SK-N-SH (cell line): Measurements from ENCODE around the gene SLC6A9. TPM values are rescaled to one million over a fixed set of nuclear protein-coding genes. Genes with fewer than 3 reads are reported as not detected.

Experiments
- CTCF ChIA-PET: fragments of 300-600, 350-600 bp; formaldehyde crosslinking; extraction: SDS; loops from one replicate; lab custom pipeline; 2021; lab: Yijun Ruan, JAX
- POLR2A ChIA-PET: fragments of 350-600 bp; sonication (Branson Sonifier 250); formaldehyde crosslinking; extraction: SDS; loops from one replicate; lab custom pipeline; 2020; ENCODE audit warnings: antibody characterized with exemption, inconsistent platforms; lab: Yijun Ruan, JAX
- DNase-seq: peaks from one replicate; pipeline ENCODE4 v3.0.0; 2012
- H2AFZ ChIP-seq: fragments of 200-600 bp; sonication (generic); 2 replicates; pipeline ENCODE4 v1.8.1; 2016; ENCODE audit warnings: antibody characterized with exemption, mild to moderate bottlenecking, low read depth
- H3F3A ChIP-seq: fragments of 200-600 bp; sonication (generic); replicated peaks from 2 replicates; pipeline ENCODE3; 2016; ENCODE audit warnings: antibody characterized with exemption, mild to moderate bottlenecking; ENCODE audit not compliant: insufficient read depth
- H3K27ac ChIP-seq, 2 experiments: fragments of 200-500 bp in 1 of 2; fragments of 200-600 bp in 1 of 2; sonication (Bioruptor generic) in 1 of 2; sonication (generic), shearing (Covaris generic) in 1 of 2; 2 replicates each; pipeline versions ENCODE4 v1.5.1 to v1.6.1; 2014 to 2016; ENCODE audit warnings: low read depth in 2 of 2, inconsistent platforms in 1 of 2, low read length in 1 of 2, mild to moderate bottlenecking in 1 of 2, mixed read lengths in 1 of 2
- H3K27me3 ChIP-seq: fragments of 200-600 bp; sonication (generic), shearing (Covaris generic); 2 replicates; pipeline ENCODE4 v1.6.1; 2016; ENCODE audit warnings: mixed run types; ENCODE audit not compliant: insufficient read depth
- H3K36me3 ChIP-seq, 2 experiments: fragments of 200-500 bp in 1 of 2; fragments of 200-600 bp in 1 of 2; sonication (Bioruptor generic) in 1 of 2; sonication (generic) in 1 of 2; replicated peaks in 1 of 2; 2 replicates each; pipeline versions ENCODE3 to v1.5.1; 2014 to 2016; ENCODE audit warnings: low read length in 1 of 2, mild to moderate bottlenecking in 1 of 2; ENCODE audit not compliant: insufficient read depth in 2 of 2, control insufficient read depth in 1 of 2
- H3K4me1 ChIP-seq, 2 experiments: fragments of 200-500 bp in 1 of 2; fragments of 200-600 bp in 1 of 2; sonication (Bioruptor generic) in 1 of 2; sonication (generic), shearing (Covaris generic) in 1 of 2; 2 replicates each; pipeline versions ENCODE4 v1.5.1 to v1.6.1; 2014 to 2016; ENCODE audit warnings: low read depth in 1 of 2, low read length in 1 of 2, mixed run types in 1 of 2; ENCODE audit not compliant: insufficient read depth in 2 of 2, control insufficient read depth in 1 of 2
- H3K4me2 ChIP-seq: fragments of 200-600 bp; sonication (generic), shearing (Covaris generic); 2 replicates; pipeline ENCODE4 v1.6.1; 2017; ENCODE audit warnings: mixed run types
- H3K4me3 ChIP-seq, 2 experiments: fragments of 200-500 bp in 1 of 2; fragments of 200-600 bp in 1 of 2; sonication (Bioruptor generic) in 1 of 2; sonication (generic), shearing (Covaris generic) in 1 of 2; 2 replicates each; pipeline versions ENCODE4 v1.5.1 to v1.8.1; 2014 to 2016; ENCODE audit warnings: low read depth in 2 of 2, inconsistent platforms in 1 of 2, low read length in 1 of 2, mild to moderate bottlenecking in 1 of 2, mixed read lengths in 1 of 2, moderate library complexity in 1 of 2
- H3K79me2 ChIP-seq: fragments of 200-600 bp; sonication (generic); 2 replicates; pipeline ENCODE4 v1.8.1; 2017; ENCODE audit warnings: mild to moderate bottlenecking; ENCODE audit not compliant: insufficient read depth
- H3K9ac ChIP-seq: fragments of 200-600 bp; sonication (generic); 2 replicates; pipeline ENCODE4 v1.6.1; 2017; ENCODE audit warnings: mixed run types
- H3K9me2 ChIP-seq: fragments of 200-600 bp; sonication (generic); 2 replicates; pipeline ENCODE4 v1.6.1; 2017; ENCODE audit warnings: mixed run types
- H3K9me3 ChIP-seq: fragments of 200-600 bp; sonication (generic); 2 replicates; pipeline ENCODE4 v1.6.1; 2017; ENCODE audit warnings: mixed run types, mild to moderate bottlenecking, moderate library complexity
- H4K20me1 ChIP-seq: fragments of 200-600 bp; sonication (generic); 2 replicates; pipeline ENCODE4 v1.6.1; 2017; ENCODE audit warnings: mild to moderate bottlenecking, mixed run types; ENCODE audit not compliant: insufficient read depth
- CHD2 ChIP-seq: fragments of 150-350 bp; IDR thresholded peaks from 2 replicates; pipeline ENCODE4 v1.6.1; 2018; ENCODE audit warnings: low read length; ENCODE audit not compliant: partially characterized antibody
- EZH2phosphoT487 ChIP-seq: fragments of 200-600 bp; sonication (generic); IDR thresholded peaks from 2 replicates; pipeline ENCODE4 v1.6.1; 2017; ENCODE audit warnings: low read depth, mixed run types, mild to moderate bottlenecking, antibody characterized with exemption, moderate library complexity, borderline replicate concordance
- JUND ChIP-seq: IDR thresholded peaks from 2 replicates; pipeline ENCODE4 v1.4.0; 2012
- MEF2A ChIP-seq: IDR thresholded peaks from 2 replicates; pipeline ENCODE4 v1.4.0; 2012; ENCODE audit warnings: low read depth, borderline replicate concordance
- MXI1 ChIP-seq: IDR thresholded peaks from 2 replicates; pipeline ENCODE4 v1.6.1; 2012; ENCODE audit warnings: mild to moderate bottlenecking, low read depth, low read length, improper control_type of control experiment
- NFIC ChIP-seq: IDR thresholded peaks from 2 replicates; pipeline ENCODE4 v1.4.0; 2012; ENCODE audit warnings: borderline replicate concordance
- POLR2AphosphoS5 ChIP-seq: IDR thresholded peaks from 2 replicates; pipeline ENCODE4 v1.6.1; 2012; ENCODE audit warnings: low read depth, low read length
- RAD21 ChIP-seq: IDR thresholded peaks from 2 replicates; pipeline ENCODE4 v1.6.1; 2012; ENCODE audit warnings: mild to moderate bottlenecking, low read length
- RFX5 ChIP-seq: IDR thresholded peaks from 2 replicates; pipeline ENCODE4 v1.6.1; 2012; ENCODE audit warnings: mild to moderate bottlenecking, improper control_type of control experiment, low read length
- RXRA ChIP-seq: IDR thresholded peaks from 2 replicates; pipeline ENCODE4 v1.4.0; 2012; ENCODE audit warnings: low read depth, mild to moderate bottlenecking, borderline replicate concordance
- SIN3A ChIP-seq: IDR thresholded peaks from 2 replicates; pipeline ENCODE4 v1.6.1; 2012; ENCODE audit warnings: low read depth, mild to moderate bottlenecking, low read length, moderate library complexity, borderline replicate concordance
- SMC3 ChIP-seq: IDR thresholded peaks from 2 replicates; pipeline ENCODE4 v1.6.1; 2012; ENCODE audit warnings: low read depth, low read length, improper control_type of control experiment
- TCF12 ChIP-seq: IDR thresholded peaks from 2 replicates; pipeline ENCODE4 v1.4.0; 2012
- USF2 ChIP-seq: fragments of 150-350 bp; IDR thresholded peaks from 2 replicates; pipeline ENCODE4 v1.6.1; 2017; ENCODE audit warnings: antibody characterized with exemption, low read length, low read depth, borderline replicate concordance
- WGBS: methylation state at CpG from one replicate; pipeline ENCODE4 v1.1.6; 2017; ENCODE audit warnings: low lambda C conversion rate; 5-methylcytosine and 5-hydroxymethylcytosine counted together
- polyA plus RNA-seq, 3 experiments: library from polyadenylated mRNA; depleted of rRNA; stranded (reverse); fragments of >200 nt; gene quantifications; 2 replicates each; pipeline ENCODE4 v1.2.3, GENCODE V29; 2012
- TF ChIP-seq, protein P1 (sequence below): IDR thresholded peaks from 2 replicates; pipeline ENCODE4 v1.4.0; 2012; ENCODE audit warnings: low read depth, borderline replicate concordance
- TF ChIP-seq, protein P2 (sequence below): IDR thresholded peaks from 2 replicates; pipeline ENCODE4 v1.6.1; 2012; ENCODE audit warnings: mild to moderate bottlenecking, low read depth, low read length, moderate library complexity

SLC6A9 gene
- polyA plus RNA-seq, 1 of the 3 experiments (the other 2 are of a cell fraction) = 3.9 TPM

DNA sequence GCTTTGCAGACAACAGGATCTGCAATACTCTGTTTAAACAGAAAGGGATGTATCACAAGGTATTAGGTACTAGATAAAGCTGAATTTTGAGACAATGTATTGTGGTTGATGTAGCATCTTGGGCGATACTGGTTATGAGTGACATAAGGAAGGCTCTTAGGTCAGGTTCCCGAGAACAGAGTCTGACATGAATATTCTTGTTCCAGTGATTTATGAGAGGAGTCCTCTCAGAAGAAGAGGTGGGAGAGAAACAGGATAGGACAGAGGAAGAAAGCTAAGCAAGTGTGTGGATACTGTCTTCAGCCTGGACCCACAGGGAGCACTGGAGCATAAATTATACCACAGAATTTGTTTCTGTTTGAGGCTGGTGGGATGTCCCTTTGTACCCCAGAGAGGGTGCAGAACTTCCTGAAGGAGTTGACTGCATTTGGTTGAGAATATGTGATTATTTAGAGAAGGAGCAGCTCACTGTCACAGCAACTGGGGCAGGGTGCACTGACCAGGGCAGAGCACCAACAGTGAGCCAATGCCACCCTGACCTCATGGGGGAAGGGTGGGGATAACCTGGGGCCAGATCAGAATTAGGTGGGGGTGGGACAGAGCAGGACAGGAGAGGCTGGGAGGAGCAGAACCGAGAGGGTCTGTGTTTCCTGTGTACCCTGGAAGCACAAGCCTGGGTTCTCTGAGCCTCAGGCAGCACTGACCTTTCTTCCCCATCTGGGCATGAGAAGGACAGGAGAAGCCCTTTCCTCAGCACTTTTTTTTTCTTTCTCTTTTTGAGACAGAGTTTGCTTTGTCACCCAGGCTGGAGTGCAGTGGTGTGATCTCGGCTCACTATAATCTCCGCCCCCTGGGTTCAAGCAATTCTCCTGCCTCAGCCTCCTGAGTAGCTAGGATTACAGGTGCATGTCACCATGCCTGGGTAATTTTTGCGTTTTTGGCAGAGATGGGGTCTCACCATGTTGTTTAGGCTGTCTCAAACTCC lies 36.3 kb upstream of the SLC6A9 start:
- H3K36me3 ChIP-seq = no peaks in the 10 kb centered on the region
- H3K79me2 ChIP-seq = no peaks in the 10 kb centered on the region
- H3F3A ChIP-seq = no peaks in the 10 kb centered on the region
- H2AFZ ChIP-seq = no peak overlapping the region
- H3K4me2 ChIP-seq = no peak overlapping the region
- no peaks in the 10 kb centered on the region for H4K20me1 ChIP-seq
- no peak for DNase-seq
- TF ChIP-seq MEF2A (no peak), TCF12 (no peak), EZH2phosphoT487 (no peak), JUND (no peak), POLR2AphosphoS5 (no peak), NFIC (no peak), RFX5 (no peak), RAD21 (no peak), CHD2 (no peak), USF2 (no peak), RXRA (no peak), SMC3 (no peak), MXI1 (no peak), SIN3A (no peak)
- TF ChIP-seq, protein P1, sequence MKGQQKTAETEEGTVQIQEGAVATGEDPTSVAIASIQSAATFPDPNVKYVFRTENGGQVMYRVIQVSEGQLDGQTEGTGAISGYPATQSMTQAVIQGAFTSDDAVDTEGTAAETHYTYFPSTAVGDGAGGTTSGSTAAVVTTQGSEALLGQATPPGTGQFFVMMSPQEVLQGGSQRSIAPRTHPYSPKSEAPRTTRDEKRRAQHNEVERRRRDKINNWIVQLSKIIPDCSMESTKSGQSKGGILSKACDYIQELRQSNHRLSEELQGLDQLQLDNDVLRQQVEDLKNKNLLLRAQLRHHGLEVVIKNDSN = no peak
- TF ChIP-seq, protein P2, sequence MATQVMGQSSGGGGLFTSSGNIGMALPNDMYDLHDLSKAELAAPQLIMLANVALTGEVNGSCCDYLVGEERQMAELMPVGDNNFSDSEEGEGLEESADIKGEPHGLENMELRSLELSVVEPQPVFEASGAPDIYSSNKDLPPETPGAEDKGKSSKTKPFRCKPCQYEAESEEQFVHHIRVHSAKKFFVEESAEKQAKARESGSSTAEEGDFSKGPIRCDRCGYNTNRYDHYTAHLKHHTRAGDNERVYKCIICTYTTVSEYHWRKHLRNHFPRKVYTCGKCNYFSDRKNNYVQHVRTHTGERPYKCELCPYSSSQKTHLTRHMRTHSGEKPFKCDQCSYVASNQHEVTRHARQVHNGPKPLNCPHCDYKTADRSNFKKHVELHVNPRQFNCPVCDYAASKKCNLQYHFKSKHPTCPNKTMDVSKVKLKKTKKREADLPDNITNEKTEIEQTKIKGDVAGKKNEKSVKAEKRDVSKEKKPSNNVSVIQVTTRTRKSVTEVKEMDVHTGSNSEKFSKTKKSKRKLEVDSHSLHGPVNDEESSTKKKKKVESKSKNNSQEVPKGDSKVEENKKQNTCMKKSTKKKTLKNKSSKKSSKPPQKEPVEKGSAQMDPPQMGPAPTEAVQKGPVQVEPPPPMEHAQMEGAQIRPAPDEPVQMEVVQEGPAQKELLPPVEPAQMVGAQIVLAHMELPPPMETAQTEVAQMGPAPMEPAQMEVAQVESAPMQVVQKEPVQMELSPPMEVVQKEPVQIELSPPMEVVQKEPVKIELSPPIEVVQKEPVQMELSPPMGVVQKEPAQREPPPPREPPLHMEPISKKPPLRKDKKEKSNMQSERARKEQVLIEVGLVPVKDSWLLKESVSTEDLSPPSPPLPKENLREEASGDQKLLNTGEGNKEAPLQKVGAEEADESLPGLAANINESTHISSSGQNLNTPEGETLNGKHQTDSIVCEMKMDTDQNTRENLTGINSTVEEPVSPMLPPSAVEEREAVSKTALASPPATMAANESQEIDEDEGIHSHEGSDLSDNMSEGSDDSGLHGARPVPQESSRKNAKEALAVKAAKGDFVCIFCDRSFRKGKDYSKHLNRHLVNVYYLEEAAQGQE = no peak
- no peak overlapping the region for H3K4me3 ChIP-seq
- H3K9me3 ChIP-seq = no peaks in the 10 kb centered on the region
- no peaks in the 10 kb centered on the region for H3K27me3 ChIP-seq
- H3K9me2 ChIP-seq = no peaks in the 10 kb centered on the region
- ChIA-PET CTCF (interaction anchor here (1.2 to 2.5 kb wide), 2 partner anchors 20 to 32 kb away, joined by 3 to 10 read pairs; no protein-coding TSS in a partner anchor), POLR2A (no interaction called here)
- no peak overlapping the region for H3K27ac ChIP-seq
- 45% methylated on average over 6 of the region's 6 CpGs for WGBS
- no peak overlapping the region for H3K9ac ChIP-seq
- peaks cover 0 to 4% of the 10 kb centered on the region in 2 experiments; a peak in 1 of 4 replicates for H3K4me1 ChIP-seq
